Pancreas (tissue), 10 donors: ENCODE data around the gene MTFP1. TPM values are rescaled to one million over a fixed set of nuclear protein-coding genes. Genes with fewer than 3 reads are reported as not detected.
A peak's percentile ranks its signal among the peaks of the same experiment; 100 is the strongest.

Source experiments
- ATAC-seq, 4 donors: fragments of 200-7000 bp; cut with Tn5 transposase; one replicate each; pipeline versions ENCODE4 v1.8.0 to v1.9.1; 2020; ENCODE audit warnings: mild to moderate bottlenecking in 4 of 4, moderate library complexity in 4 of 4
- DNase-seq, 6 donors: peaks; one replicate each; pipeline ENCODE4 v3.0.0-alpha.2; 2020
- FAIRE-seq: peaks from 2 replicates; lab custom pipeline; 2012; peaks lifted over from hg19 to GRCh38; lab: Jason Lieb, UNC
- H3K27ac ChIP-seq, 4 donors: fragments of 200-600 bp; sonication (generic); 1 replicate in 3 of 4; 2 replicates in 1 of 4; pipeline versions ENCODE4 v1.5.0 to v1.8.0; 2020
- H3K27me3 ChIP-seq, 4 donors: fragments of 200-600 bp; one replicate each; pipeline ENCODE4 v1.8.0; 2021
- H3K36me3 ChIP-seq, 3 donors: fragments of 200-600 bp; sonication (generic) in 1 of 3; one replicate each; pipeline versions ENCODE4 v1.5.0 to v1.8.0; 2020 to 2021
- H3K4me1 ChIP-seq, 3 donors: fragments of 200-600 bp; one replicate each; pipeline ENCODE4 v1.8.0; 2021
- H3K4me3 ChIP-seq, 4 donors: fragments of 200-600 bp; sonication (generic) in 2 of 4; one replicate each; pipeline versions ENCODE4 v1.5.0 to v1.8.0; 2020 to 2021
- H3K9me3 ChIP-seq, 4 donors: fragments of 200-600 bp; one replicate each; pipeline ENCODE4 v1.8.0; 2021
- CTCF ChIP-seq, 4 donors: fragments of 200-600 bp; sonication (generic) in 3 of 4; IDR thresholded peaks; one replicate each; pipeline versions ENCODE4 v1.5.0 to v1.8.0; 2021; ENCODE audit warnings: antibody characterized with exemption in 4 of 4
- WGBS, 2 donors: extraction: QIAGEN DNeasy Blood & Tissue Kit; methylation state at CpG; one replicate each; pipeline ENCODE4 v1.1.7; 2013; 5-methylcytosine and 5-hydroxymethylcytosine counted together
- intact Hi-C, 3 donors: fragments of 100-400 bp; cut with DNase I; formaldehyde crosslinking; loops; one replicate each; pipeline versions ENCODE4 v1.11.1 to v1.14.2; 2022
- polyA plus RNA-seq, 2 donors: library from polyadenylated mRNA; stranded (reverse); fragments of 200-250 nt; gene quantifications; one replicate each; pipeline ENCODE4 v1.2.3, GENCODE V29; 2013
- total RNA-seq, 6 donors: library from RNA; stranded (reverse); fragmentation: NEBNext Ultra II Directional in 4 of 6; extraction: Animal tissue kit (Norgen Biotek cat#: 25700) in 4 of 6; gene quantifications; one replicate each; pipeline versions ENCODE4 v1.2.1 to v1.2.4, GENCODE V29; 2021 to 2023
- donor health status: healthy with polysubstance abuse.
- donor health status: DM: no; HTN: no; CAD: no; lungs with moderate emphysema.
- donor health status: DM: no; HTN: no; CAD: no.
- donor health status: control.
- donor health status: control.
- donor health status: Bipolar disorder and iron deficiency.
- donor health status: DM: yes; HTN: yes; CAD: no.
- donor health status: DM: no; HTN: no; CAD: no.
- donor health status: DM: no; HTN: no; CAD: no.
- donor health status: DM: yes; HTN: yes; CAD: no.

The MTFP1 gene
- total and polyA plus RNA-seq, 8 donors, result 3.2 to 15.7 (median 8.6) TPM

GRCh38 chr22:30413745-30414524, 11.6 kb upstream of the MTFP1 start:
- Histone ChIP-seq H3K4me3 (no peak overlapping the region), H3K27ac (no peak overlapping the region), H3K4me1 (peaks cover 0 to 4% (median 0%) of the 10 kb centered on the region in 3 donors), H3K9me3 (no peaks in the 10 kb centered on the region), H3K27me3 (no peaks in the 10 kb centered on the region), H3K36me3 (peaks cover 0 to 4% (median 0%) of the 10 kb centered on the region in 3 donors)
- TF ChIP-seq CTCF (IDR thresholded peaks at IDR 0.05), result no peak
- DNase-seq (no peak), FAIRE-seq (no peak), ATAC-seq (no peak)
- 88% methylated on average over 5 of the region's 5 CpGs for WGBS, 2 donors
- intact Hi-C loops, result no loop called here

- Histone ChIP-seq H3K27ac (no peak overlapping the region), H3K4me3 (no peak overlapping the region), H3K36me3 (peaks cover 0 to 4% (median 0%) of the 10 kb centered on the region in 3 donors), H3K4me1 (peaks cover 0 to 8% (median 0%) of the 10 kb centered on the region in 3 donors), H3K27me3 (no peaks in the 10 kb centered on the region), H3K9me3 (no peaks in the 10 kb centered on the region)
- WGBS, 2 donors, result 91 to 93% methylated on average over 4 of the region's 4 CpGs
- intact Hi-C loops, result no loop called here
- FAIRE-seq (no peak), DNase-seq (no peak), ATAC-seq (no peak)
- no peak for TF ChIP-seq CTCF (IDR thresholded peaks at IDR 0.05)
Measured at GRCh38 chr22:30414525-30415047, 11.0 kb upstream of the MTFP1 start.

- DNase-seq, result no peak
- no peak overlapping the region for H3K27ac ChIP-seq
Measured at GRCh38 chr22:30416403-30416802, 9.2 kb upstream of the MTFP1 start.

GRCh38 chr22:30416837-30417236, 8.7 kb upstream of the MTFP1 start:
- Histone ChIP-seq H3K4me3 (no peak overlapping the region), H3K36me3 (no peaks in the 10 kb centered on the region), H3K27me3 (no peaks in the 10 kb centered on the region), H3K27ac (no peak overlapping the region), H3K4me1 (peaks cover 0 to 15% (median 4%) of the 10 kb centered on the region in 3 donors), H3K9me3 (no peaks in the 10 kb centered on the region)
- TF ChIP-seq CTCF (IDR thresholded peaks at IDR 0.05), result no peak
- ATAC-seq, result no peak
- 39 to 45% methylated on average over 1 of the region's 1 CpG for WGBS, 2 donors
- no peak for DNase-seq
- intact Hi-C loops, result no loop called here
- no peak for FAIRE-seq

More at GRCh38 chr22:30416403-30416802, 9.2 kb upstream of the MTFP1 start:
- intact Hi-C loops, result no loop called here
- H3K27me3 ChIP-seq, result no peaks in the 10 kb centered on the region
- peaks cover 0 to 11% (median 0%) of the 10 kb centered on the region in 3 donors for H3K4me1 ChIP-seq
- FAIRE-seq, result no peak
- no peaks in the 10 kb centered on the region for H3K36me3 ChIP-seq
- 74 to 79% methylated on average over 2 of the region's 2 CpGs for WGBS, 2 donors
- no peaks in the 10 kb centered on the region for H3K9me3 ChIP-seq
- ATAC-seq, result peak in 1 of 4 donors; percentile 22
- no peak overlapping the region for H3K4me3 ChIP-seq
- no peak for TF ChIP-seq CTCF (IDR thresholded peaks at IDR 0.05)
